ENCODE results near the gene DDR1.

DNA sequence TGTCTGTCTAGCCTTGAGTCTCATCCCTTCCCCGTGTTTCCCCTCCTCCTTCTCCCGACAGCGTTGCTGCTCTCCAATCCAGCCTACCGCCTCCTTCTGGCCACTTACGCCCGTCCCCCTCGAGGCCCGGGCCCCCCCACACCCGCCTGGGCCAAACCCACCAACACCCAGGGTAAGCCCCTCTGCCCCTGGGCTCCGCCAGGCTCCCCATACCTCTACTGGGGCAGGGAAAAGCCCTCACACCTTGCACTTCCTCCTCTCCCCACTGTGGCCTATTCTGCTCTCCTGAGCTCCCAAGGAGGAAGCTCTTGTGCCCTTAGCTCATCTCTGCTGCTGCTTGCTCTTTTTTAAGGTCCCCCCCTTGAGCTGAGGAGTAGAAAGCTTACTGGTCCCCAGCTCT lies 11.0 kb downstream of the DDR1 start:
- TF ChIP-seq POLR2A (IDR thresholded peaks at IDR 0.05; ENCODE audit: low read depth, low read length) = no peak
- TF ChIP-seq POLR2AphosphoS5 (IDR thresholded peaks at IDR 0.05; ENCODE audit: low read depth, low read length) = no peak
- TF ChIP-seq SPI1 (IDR thresholded peaks at IDR 0.05; ENCODE audit: low read depth, low read length) = no peak

All from GM12891 (cell line).